ENCODE results near the gene ZNF92. TPM values are rescaled to one million over a fixed set of nuclear protein-coding genes. Genes with fewer than 3 reads are reported as not detected.

Gene ZNF92
- total and polyA plus RNA-seq, 2 of the 4 experiments (the other 2 are of a cell fraction) = 2.4 to 6.1 TPM

DNA sequence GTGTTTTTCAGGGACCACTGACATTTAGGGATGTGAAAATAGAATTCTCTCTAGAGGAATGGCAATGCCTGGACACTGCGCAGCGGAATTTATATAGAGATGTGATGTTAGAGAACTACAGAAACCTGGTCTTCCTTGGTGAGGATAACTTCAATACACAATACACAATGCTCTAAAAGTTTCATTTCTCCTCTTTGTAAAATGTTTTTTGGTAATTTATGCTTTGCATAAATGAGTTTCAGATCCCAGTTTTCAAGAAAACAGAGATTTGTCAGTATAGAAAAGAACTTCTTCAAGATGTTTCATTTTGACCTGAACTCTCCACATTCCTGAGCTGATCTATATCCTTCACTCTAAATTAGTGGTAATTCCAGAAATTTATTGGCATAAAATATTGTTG lies 14.2 kb downstream of the ZNF92 start:
- Histone ChIP-seq H2BK120ac (ENCODE audit: low read depth, low read length) (no peak overlapping the region), H3K27ac (ENCODE audit: insufficient read depth, low read length) (no peak overlapping the region), H3K4me2 (ENCODE audit: low read depth, low read length) (no peak overlapping the region), H3K56ac (ENCODE audit: extremely low read depth, insufficient read depth, low read length) (no peak overlapping the region), H3K14ac (replicated peaks; ENCODE audit: low read depth, low read length) (no peak overlapping the region), H2AFZ (replicated peaks; ENCODE audit: low read length, poor library complexity) (no peak overlapping the region), H2BK5ac (ENCODE audit: low read depth, low read length, poor library complexity, severe bottlenecking) (no peak overlapping the region), H3K4ac (ENCODE audit: low read depth, low read length) (no peak overlapping the region), H3K36me3 (ENCODE audit: control insufficient read depth, insufficient read depth, low read length) (peaks cover 9% of the 10 kb centered on the region), H2BK20ac (ENCODE audit: low read depth, low read length) (no peak overlapping the region), H4K91ac (ENCODE audit: insufficient read depth, low read depth, low read length) (no peak overlapping the region), H4K20me1 (ENCODE audit: insufficient read depth, low read length) (peaks cover 8% of the 10 kb centered on the region), H2AK9ac (replicated peaks; ENCODE audit: low read depth, low read length, poor library complexity) (no peak overlapping the region), H2BK15ac (ENCODE audit: low read depth, low read length) (no peak overlapping the region), H3K4me1 (ENCODE audit: control insufficient read depth, insufficient read depth, low read length) (peaks cover 2% of the 10 kb centered on the region; the same call in 1 of the 2 replicates), H4K8ac (ENCODE audit: low read depth in 2 of 2, low read length in 2 of 2) (no peak overlapping the region), H2AK5ac (ENCODE audit: low read depth, low read length) (no peak overlapping the region), H4K5ac (ENCODE audit: low read depth, low read length) (no peak overlapping the region), H3K23ac (ENCODE audit: low read depth, low read length) (no peak overlapping the region), H3K18ac (ENCODE audit: low read depth, low read length) (no peak overlapping the region), H3K79me1 (ENCODE audit: low read depth in 1 of 2, low read length in 2 of 2) (peaks cover 18 to 31% of the 10 kb centered on the region in 2 experiments), H3K9me1 (ENCODE audit: insufficient read depth, low read length) (no peaks in the 10 kb centered on the region; the same call in 1 of the 2 replicates), H3K9me3 (ENCODE audit: control insufficient read depth, insufficient read depth, low read length) (no peaks in the 10 kb centered on the region), H3K27me3 (ENCODE audit: control insufficient read depth, insufficient read depth, low read length) (no peaks in the 10 kb centered on the region), H3K9ac (ENCODE audit: low read depth, low read length) (no peak overlapping the region), H3K4me3 (ENCODE audit: insufficient read depth, low read depth, low read length) (no peak overlapping the region)
- no peak for DNase-seq
- WGBS, 2 experiments (ENCODE audit: extremely low coverage in 2 of 2, insufficient read length in 1 of 2) = no CpG with 5 or more reads among the region's 2 CpGs
- in situ Hi-C loops (cut with MboI; ENCODE audit: low sequenced_read_pairs) (no loop called here), dilution Hi-C loops (cut with HindIII; ENCODE audit: low sequenced_read_pairs, unreplicated experiment) (no loop called here), intact Hi-C loops (cut with micrococcal nuclease) (no loop called here)
- ChIA-PET CTCF (no interaction called here), POLR2A (ENCODE audit: unreplicated experiment) (no interaction called here)
- TF ChIP-seq SMC3 (IDR thresholded peaks at IDR 0.05; ENCODE audit: low read depth, low read length) = no peak
- TF ChIP-seq POLR2A (IDR thresholded peaks at IDR 0.05; ENCODE audit: low read depth, low read length) = no peak
- ATAC-seq (ENCODE audit: low read depth) = no peak
- no TSS peak for BruUV-seq (replicated peaks)

Data from IMR-90 (cell line).